Common myeloid progenitor, CD34-positive (primary cell): ENCODE results near the gene RPS26. TPM values are rescaled to one million over a fixed set of nuclear protein-coding genes. Genes with fewer than 3 reads are reported as not detected.

Experiments
- CTCF ChIA-PET: fragments of 350-600 bp; sonication (Branson Sonifier 250); formaldehyde crosslinking; loops from one replicate; lab custom pipeline; 2021; ENCODE audit warnings: antibody characterized with exemption; lab: Charles Lee
- POLR2A ChIA-PET: fragments of 350-600 bp; sonication (Branson Sonifier 250); formaldehyde crosslinking; loops from one replicate; lab custom pipeline; 2021; ENCODE audit warnings: antibody characterized with exemption; lab: Charles Lee
- DNase-seq, 3 donors: peaks; one replicate each; pipeline versions ENCODE4 v3.0.0 to v3.0.0-alpha.2; 2013
- H3K27ac ChIP-seq, 2 experiments: 1 replicate in 1 of 2; 2 replicates in 1 of 2; pipeline ENCODE4 v1.7.0; 2013; ENCODE audit warnings: inconsistent platforms in 2 of 2, low read length in 2 of 2, mild to moderate bottlenecking in 2 of 2, low read depth in 1 of 2, moderate library complexity in 1 of 2; ENCODE audit not compliant: severe bottlenecking in 2 of 2, insufficient read depth in 1 of 2, poor library complexity in 1 of 2
- H3K27me3 ChIP-seq, 5 experiments: replicated peaks in 2 of 5; 1 replicate in 3 of 5; 2 replicates in 2 of 5; pipeline versions ENCODE4 v1.6.1 to v1.7.0; 2013; ENCODE audit warnings: low read length in 4 of 5, mild to moderate bottlenecking in 2 of 5, moderate library complexity in 2 of 5, inconsistent platforms in 1 of 5; ENCODE audit not compliant: insufficient read depth in 5 of 5, control insufficient read depth in 4 of 5
- H3K36me3 ChIP-seq, 4 experiments: 1 replicate in 2 of 4; 2 replicates in 2 of 4; pipeline versions ENCODE4 v1.6.1 to v1.7.0; 2013; ENCODE audit warnings: low read length in 3 of 4, control low read depth in 1 of 4, mild to moderate bottlenecking in 1 of 4; ENCODE audit not compliant: control insufficient read depth in 4 of 4, insufficient read depth in 4 of 4
- H3K4me1 ChIP-seq, 4 experiments: 1 replicate in 3 of 4; 2 replicates in 1 of 4; pipeline versions ENCODE4 v1.6.1 to v1.7.1; 2013; ENCODE audit warnings: low read length in 3 of 4, mild to moderate bottlenecking in 3 of 4, control low read depth in 1 of 4, inconsistent platforms in 1 of 4, moderate library complexity in 1 of 4; ENCODE audit not compliant: control insufficient read depth in 4 of 4, insufficient read depth in 4 of 4; ENCODE audit errors: control extremely low read depth in 1 of 4
- H3K4me3 ChIP-seq, 7 experiments: 1 replicate in 4 of 7; 2 replicates in 3 of 7; pipeline versions ENCODE4 v1.5.1 to v1.7.0; 2013; ENCODE audit warnings: mild to moderate bottlenecking in 7 of 7, low read length in 6 of 7, moderate library complexity in 6 of 7, inconsistent platforms in 2 of 7, low read depth in 2 of 7, control low read depth in 1 of 7; ENCODE audit not compliant: insufficient read depth in 4 of 7, control insufficient read depth in 1 of 7; ENCODE audit errors: extremely low read depth in 1 of 7
- H3K9me3 ChIP-seq, 5 experiments: 1 replicate in 4 of 5; 2 replicates in 1 of 5; pipeline versions ENCODE4 v1.6.1 to v1.7.1; 2013; ENCODE audit warnings: low read length in 4 of 5, mild to moderate bottlenecking in 2 of 5, inconsistent platforms in 1 of 5, low read depth in 1 of 5, moderate library complexity in 1 of 5; ENCODE audit not compliant: control insufficient read depth in 4 of 5, insufficient read depth in 2 of 5; ENCODE audit errors: control extremely low read depth in 1 of 5
- WGBS: methylation state at CpG from one replicate; pipeline ENCODE4 v1.1.5; 2013; ENCODE audit not compliant: insufficient coverage; 5-methylcytosine and 5-hydroxymethylcytosine counted together
- polyA plus RNA-seq: library from polyadenylated mRNA; unstranded; fragments of 120-200 nt; gene quantifications from one replicate; pipeline ENCODE4 v1.2.1, GENCODE V29; 2013

The RPS26 gene
- 1,754 TPM for polyA plus RNA-seq

- Histone ChIP-seq H3K4me1 (peaks cover 6 to 24% (median 15%) of the 10 kb centered on the region in 4 experiments), H3K27ac (peak within 1 kb of the TSS; percentile 92 to 97), H3K27me3 (no peaks in the 10 kb centered on the region), H3K9me3 (no peaks in the 10 kb centered on the region), H3K36me3 (peaks cover 5 to 47% (median 29%) of the 10 kb centered on the region in 4 experiments), H3K4me3 (peak within 1 kb of the TSS; percentile 89 to 99 (median 97))
- 0% methylated on average over 29 of the region's 50 CpGs for WGBS
- ChIA-PET POLR2A (no interaction called here), CTCF (interaction anchor here (0.7 to 5.0 kb wide), 8 partner anchors 12 to 111 kb away, joined by 3 to 64 read pairs (median 4); partner anchors contain the start of gene SUOX)
- DNase-seq = peak; percentile 99 to 100 (median 100)
These were observed at the start of gene RPS26 for GRCh38 chr12:56041552-56042429. Gene RPS26, plus strand, starts transcription at chr12:56041918. Its CDS starts 249 bp downstream, at chr12:56042167.

DNA sequence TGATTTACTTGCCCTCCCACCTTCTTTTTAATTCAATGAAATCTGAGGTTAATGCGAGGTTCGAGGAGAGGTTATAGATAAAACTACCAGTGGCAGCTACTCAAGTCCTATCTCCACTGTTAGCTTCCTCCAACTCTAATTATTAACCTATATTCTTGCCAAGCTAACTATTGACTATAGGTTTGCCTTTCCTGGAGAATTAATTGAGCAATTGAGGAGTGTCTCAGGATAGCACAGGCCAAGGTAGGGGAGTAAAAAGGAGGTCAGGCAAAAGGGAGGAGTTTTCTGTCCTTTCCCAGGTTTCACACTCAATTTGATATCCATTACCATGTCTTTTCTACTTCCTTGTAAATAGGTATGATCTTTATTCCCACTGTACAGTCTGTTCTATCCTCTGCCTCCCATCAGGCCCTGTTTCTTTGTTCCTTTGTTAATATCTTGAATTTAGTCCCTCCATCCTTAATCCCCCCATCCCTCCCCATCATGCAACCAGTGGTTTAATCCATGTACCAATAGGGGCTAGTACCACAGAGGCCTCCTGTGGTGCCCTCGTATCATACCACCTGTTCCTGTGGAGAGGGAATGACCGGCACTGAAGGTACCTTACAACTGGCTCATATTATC, 48.4 kb upstream of the RPS26 start:
- Histone ChIP-seq H3K27ac (no peak overlapping the region), H3K4me1 (peaks cover 0 to 20% (median 16%) of the 10 kb centered on the region in 4 experiments), H3K36me3 (peaks cover 24 to 59% (median 45%) of the 10 kb centered on the region in 4 experiments), H3K27me3 (no peaks in the 10 kb centered on the region), H3K9me3 (no peaks in the 10 kb centered on the region), H3K4me3 (no peak overlapping the region)
- DNase-seq = no peak
- WGBS = 100% methylated on average over 2 of the region's 4 CpGs
- CTCF ChIA-PET = interaction anchor here (1.1 to 16.0 kb wide), 4 partner anchors 11 to 54 kb away, joined by 3 to 290 read pairs (median 67); partner anchors contain the start of gene IKZF4
- POLR2A ChIA-PET = no interaction called here

GRCh38 chr12:55995366-55995765, 46.4 kb upstream of the RPS26 start:
- no peak for DNase-seq
- POLR2A ChIA-PET = interaction anchor here (0.6 to 1.3 kb wide), 3 partner anchors 22 to 178 kb away, joined by 3 to 4 read pairs (median 3); partner anchors contain the start of gene RAB5B
- H3K36me3 ChIP-seq = peaks cover 21 to 44% (median 37%) of the 10 kb centered on the region in 4 experiments
- CTCF ChIA-PET = interaction anchor here (0.7 to 16.0 kb wide), 15 partner anchors 11 to 258 kb away, joined by 3 to 290 read pairs (median 9); partner anchors contain the start of genes IKZF4 and RAB5B
- WGBS = 100% methylated on average over 6 of the region's 8 CpGs
- H3K4me1 ChIP-seq = peaks cover 0 to 20% (median 17%) of the 10 kb centered on the region in 4 experiments
- no peak overlapping the region for H3K27ac ChIP-seq
- no peak overlapping the region for H3K4me3 ChIP-seq
- H3K9me3 ChIP-seq = no peaks in the 10 kb centered on the region
- H3K27me3 ChIP-seq = no peaks in the 10 kb centered on the region

DNA sequence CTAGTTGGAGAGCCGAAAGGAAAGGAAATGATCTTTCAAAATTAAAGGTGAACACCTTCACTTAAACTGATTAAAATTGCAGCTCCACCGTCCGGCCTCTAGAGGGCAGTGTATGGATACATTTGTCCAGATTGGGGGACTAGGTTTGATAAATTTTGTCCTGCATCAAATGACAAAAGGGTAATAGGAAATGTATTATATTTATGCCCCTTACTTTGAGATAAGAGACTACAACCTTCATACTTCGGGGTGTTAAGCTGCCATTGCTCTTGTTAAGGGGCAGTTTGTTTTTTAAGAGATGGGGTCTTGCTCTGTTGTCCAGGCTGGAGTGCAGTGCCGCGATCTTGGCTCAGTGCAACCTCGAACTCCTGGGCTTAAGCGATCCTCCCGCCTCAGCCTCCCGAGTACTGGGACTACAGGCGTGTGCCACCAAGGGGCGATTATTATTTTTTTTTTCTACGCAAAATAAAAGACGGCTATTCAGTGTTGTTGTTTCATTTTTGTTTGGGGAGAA, 45.5 kb upstream of the RPS26 start:
- no peaks in the 10 kb centered on the region for H3K27me3 ChIP-seq
- CTCF ChIA-PET = interaction anchor here (0.6 to 16.0 kb wide), 16 partner anchors 10 to 259 kb away, joined by 3 to 290 read pairs (median 9); partner anchors contain the start of genes IKZF4 and RAB5B
- WGBS = 44% methylated on average over 11 of the region's 14 CpGs
- peak; percentile 77 to 88 (median 86) for DNase-seq
- H3K9me3 ChIP-seq = no peaks in the 10 kb centered on the region
- peaks cover 0 to 20% (median 17%) of the 10 kb centered on the region in 4 experiments for H3K4me1 ChIP-seq
- H3K27ac ChIP-seq = peak overlapping the region in 1 of 2 experiments; percentile 83
- H3K36me3 ChIP-seq = peaks cover 15 to 35% (median 30%) of the 10 kb centered on the region in 4 experiments
- peak overlapping the region in 6 of 7 experiments; percentile 79 to 95 (median 86) for H3K4me3 ChIP-seq
- POLR2A ChIA-PET = interaction anchor here (0.9 to 1.3 kb wide), 4 partner anchors 23 to 44 kb away, joined by 3 read pairs; partner anchors contain the start of gene RAB5B

- POLR2A ChIA-PET = interaction anchor here (0.9 to 1.2 kb wide), 2 partner anchors 30 to 44 kb away, joined by 3 read pairs; no protein-coding TSS in a partner anchor
- H3K4me3 ChIP-seq = peak within 1 kb of the TSS; percentile 79 to 95 (median 85)
- H3K36me3 ChIP-seq = peaks cover 15 to 31% (median 28%) of the 10 kb centered on the region in 4 experiments
- 1% methylated on average over 17 of the region's 27 CpGs for WGBS
- no peaks in the 10 kb centered on the region for H3K27me3 ChIP-seq
- CTCF ChIA-PET = interaction anchor here (0.8 to 16.0 kb wide), 17 partner anchors 9 to 57 kb away, joined by 3 to 290 read pairs (median 9); partner anchors contain the start of genes IKZF4 and RAB5B
- peak within 1 kb of the TSS; percentile 59 to 83 for H3K27ac ChIP-seq
- peak; percentile 72 to 89 (median 86) for DNase-seq
- H3K9me3 ChIP-seq = no peaks in the 10 kb centered on the region
- peaks cover 0 to 20% (median 17%) of the 10 kb centered on the region in 4 experiments for H3K4me1 ChIP-seq
These were observed 44.8 kb upstream of the RPS26 start, which contains the start of gene SUOX for GRCh38 chr12:55996715-55997534. Gene SUOX, plus strand, starts transcription at chr12:55997276. Its CDS starts 4,946 bp downstream, at chr12:56002222.

DNA sequence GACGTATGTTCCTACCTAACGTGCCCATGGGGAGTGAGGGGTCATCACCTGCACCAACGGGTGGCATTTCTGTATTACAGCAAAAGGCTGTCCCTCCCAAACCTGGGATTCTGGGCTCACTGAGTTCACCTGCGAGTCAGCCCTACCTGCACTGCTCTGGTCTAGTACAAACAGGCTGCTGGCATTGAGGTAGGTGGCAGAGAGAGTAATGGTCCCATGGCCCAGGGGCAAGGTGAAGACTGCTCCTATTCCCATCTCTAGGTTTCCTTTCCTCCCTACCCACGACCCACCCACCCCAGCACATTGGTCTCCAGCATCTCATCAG, 44.2 kb upstream of the RPS26 start:
- peaks cover 0 to 20% (median 17%) of the 10 kb centered on the region in 4 experiments for H3K4me1 ChIP-seq
- WGBS = 0% methylated on average over 4 of the region's 5 CpGs
- H3K4me3 ChIP-seq = peak overlapping the region; percentile 79 to 95 (median 85)
- peaks cover 13 to 31% (median 26%) of the 10 kb centered on the region in 4 experiments for H3K36me3 ChIP-seq
- DNase-seq = no peak
- no peaks in the 10 kb centered on the region for H3K9me3 ChIP-seq
- ChIA-PET CTCF (interaction anchor here (0.8 to 16.0 kb wide), 12 partner anchors 9 to 58 kb away, joined by 3 to 290 read pairs (median 10); partner anchors contain the start of gene IKZF4), POLR2A (no interaction called here)
- H3K27ac ChIP-seq = peak overlapping the region; percentile 59 to 83
- H3K27me3 ChIP-seq = no peaks in the 10 kb centered on the region
